Measurements from ENCODE around the gene ZGPAT. TPM values are rescaled to one million over a fixed set of nuclear protein-coding genes. Genes with fewer than 3 reads are reported as not detected.
A peak's percentile ranks its signal among the peaks of the same experiment; 100 is the strongest.

The ZGPAT gene
- total and polyA plus RNA-seq, 2 of the 13 experiments (the other 11 are each of a cell fraction or from before 2014, with no cell fraction given): 23.0 to 41.9 TPM

DNA sequence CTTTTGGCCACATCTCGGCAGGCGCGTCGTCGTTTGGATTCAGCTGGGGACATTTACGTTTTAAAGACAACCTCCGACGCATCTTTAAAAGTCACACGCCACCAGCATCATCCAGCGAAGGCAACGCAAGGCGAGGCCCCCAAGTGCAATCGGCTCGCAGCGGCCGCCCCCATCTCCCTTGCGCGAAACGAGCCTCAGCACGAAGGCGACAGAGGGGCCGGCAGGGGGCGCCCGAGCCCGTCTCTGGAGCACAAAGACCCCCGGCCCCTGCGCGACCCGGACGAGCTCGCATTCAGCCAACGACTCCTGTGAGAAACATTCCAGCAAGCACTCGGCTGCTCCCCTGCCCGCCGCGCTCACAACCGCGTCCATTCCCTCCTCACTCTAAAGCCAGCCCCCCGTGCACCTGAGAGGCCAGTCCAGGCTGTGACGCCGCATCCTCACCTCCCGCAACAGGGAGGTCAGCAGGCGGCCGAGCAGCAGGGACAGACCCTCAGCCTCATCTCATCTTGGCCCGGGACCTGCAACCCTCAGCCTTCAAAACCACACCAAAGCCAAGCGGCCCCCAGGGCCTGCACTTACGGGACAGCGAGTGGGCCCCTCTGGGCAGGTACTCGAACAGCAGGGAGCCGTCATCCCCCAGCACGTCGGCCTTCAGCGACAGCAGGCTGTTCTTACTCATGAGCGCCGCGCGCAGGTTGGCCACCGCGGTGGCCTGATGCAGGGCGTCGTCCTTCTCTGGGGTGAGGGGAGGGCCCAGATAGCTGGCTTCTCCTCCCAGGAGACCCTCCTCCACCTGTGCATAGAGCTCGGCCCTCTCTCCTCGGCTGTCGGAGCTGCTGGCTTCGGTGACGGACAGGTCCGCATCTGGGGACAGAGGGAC, 67.5 kb downstream of the ZGPAT start (continued):
- TF ChIP-seq, protein P1, sequence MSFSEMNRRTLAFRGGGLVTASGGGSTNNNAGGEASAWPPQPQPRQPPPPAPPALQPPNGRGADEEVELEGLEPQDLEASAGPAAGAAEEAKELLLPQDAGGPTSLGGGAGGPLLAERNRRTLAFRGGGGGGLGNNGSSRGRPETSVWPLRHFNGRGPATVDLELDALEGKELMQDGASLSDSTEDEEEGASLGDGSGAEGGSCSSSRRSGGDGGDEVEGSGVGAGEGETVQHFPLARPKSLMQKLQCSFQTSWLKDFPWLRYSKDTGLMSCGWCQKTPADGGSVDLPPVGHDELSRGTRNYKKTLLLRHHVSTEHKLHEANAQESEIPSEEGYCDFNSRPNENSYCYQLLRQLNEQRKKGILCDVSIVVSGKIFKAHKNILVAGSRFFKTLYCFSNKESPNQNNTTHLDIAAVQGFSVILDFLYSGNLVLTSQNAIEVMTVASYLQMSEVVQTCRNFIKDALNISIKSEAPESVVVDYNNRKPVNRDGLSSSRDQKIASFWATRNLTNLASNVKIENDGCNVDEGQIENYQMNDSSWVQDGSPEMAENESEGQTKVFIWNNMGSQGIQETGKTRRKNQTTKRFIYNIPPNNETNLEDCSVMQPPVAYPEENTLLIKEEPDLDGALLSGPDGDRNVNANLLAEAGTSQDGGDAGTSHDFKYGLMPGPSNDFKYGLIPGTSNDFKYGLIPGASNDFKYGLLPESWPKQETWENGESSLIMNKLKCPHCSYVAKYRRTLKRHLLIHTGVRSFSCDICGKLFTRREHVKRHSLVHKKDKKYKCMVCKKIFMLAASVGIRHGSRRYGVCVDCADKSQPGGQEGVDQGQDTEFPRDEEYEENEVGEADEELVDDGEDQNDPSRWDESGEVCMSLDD (CRISPR knock-in tag; IDR thresholded peaks at IDR 0.05; ENCODE audit: borderline replicate concordance): no peak
- TF ChIP-seq, protein P2, sequence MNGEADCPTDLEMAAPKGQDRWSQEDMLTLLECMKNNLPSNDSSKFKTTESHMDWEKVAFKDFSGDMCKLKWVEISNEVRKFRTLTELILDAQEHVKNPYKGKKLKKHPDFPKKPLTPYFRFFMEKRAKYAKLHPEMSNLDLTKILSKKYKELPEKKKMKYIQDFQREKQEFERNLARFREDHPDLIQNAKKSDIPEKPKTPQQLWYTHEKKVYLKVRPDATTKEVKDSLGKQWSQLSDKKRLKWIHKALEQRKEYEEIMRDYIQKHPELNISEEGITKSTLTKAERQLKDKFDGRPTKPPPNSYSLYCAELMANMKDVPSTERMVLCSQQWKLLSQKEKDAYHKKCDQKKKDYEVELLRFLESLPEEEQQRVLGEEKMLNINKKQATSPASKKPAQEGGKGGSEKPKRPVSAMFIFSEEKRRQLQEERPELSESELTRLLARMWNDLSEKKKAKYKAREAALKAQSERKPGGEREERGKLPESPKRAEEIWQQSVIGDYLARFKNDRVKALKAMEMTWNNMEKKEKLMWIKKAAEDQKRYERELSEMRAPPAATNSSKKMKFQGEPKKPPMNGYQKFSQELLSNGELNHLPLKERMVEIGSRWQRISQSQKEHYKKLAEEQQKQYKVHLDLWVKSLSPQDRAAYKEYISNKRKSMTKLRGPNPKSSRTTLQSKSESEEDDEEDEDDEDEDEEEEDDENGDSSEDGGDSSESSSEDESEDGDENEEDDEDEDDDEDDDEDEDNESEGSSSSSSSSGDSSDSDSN (CRISPR knock-in tag; IDR thresholded peaks at IDR 0.05): no peak
- TF ChIP-seq, protein P3, sequence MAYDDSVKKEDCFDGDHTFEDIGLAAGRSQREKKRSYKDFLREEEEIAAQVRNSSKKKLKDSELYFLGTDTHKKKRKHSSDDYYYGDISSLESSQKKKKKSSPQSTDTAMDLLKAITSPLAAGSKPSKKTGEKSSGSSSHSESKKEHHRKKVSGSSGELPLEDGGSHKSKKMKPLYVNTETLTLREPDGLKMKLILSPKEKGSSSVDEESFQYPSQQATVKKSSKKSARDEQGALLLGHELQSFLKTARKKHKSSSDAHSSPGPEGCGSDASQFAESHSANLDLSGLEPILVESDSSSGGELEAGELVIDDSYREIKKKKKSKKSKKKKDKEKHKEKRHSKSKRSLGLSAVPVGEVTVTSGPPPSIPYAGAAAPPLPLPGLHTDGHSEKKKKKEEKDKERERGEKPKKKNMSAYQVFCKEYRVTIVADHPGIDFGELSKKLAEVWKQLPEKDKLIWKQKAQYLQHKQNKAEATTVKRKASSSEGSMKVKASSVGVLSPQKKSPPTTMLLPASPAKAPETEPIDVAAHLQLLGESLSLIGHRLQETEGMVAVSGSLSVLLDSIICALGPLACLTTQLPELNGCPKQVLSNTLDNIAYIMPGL (CRISPR knock-in tag; IDR thresholded peaks at IDR 0.05; ENCODE audit: borderline replicate concordance in 1 of 2, low read depth in 1 of 2): peak in 1 of 2 experiments; percentile 48; a peak in 2 of 4 replicates
- TF ChIP-seq ZNF614 (CRISPR knock-in tag; IDR thresholded peaks at IDR 0.05; ENCODE audit: borderline replicate concordance) (no peak), ZNF205 (CRISPR knock-in tag; IDR thresholded peaks at IDR 0.05) (no peak), HNRNPUL1 (IDR thresholded peaks at IDR 0.05; ENCODE audit: low read depth, low read length) (no peak), ISL2 (CRISPR knock-in tag; IDR thresholded peaks at IDR 0.05) (no peak), FOSL1 (CRISPR knock-in tag; IDR thresholded peaks at IDR 0.05; ENCODE audit: borderline replicate concordance) (no peak), CCDC6 (CRISPR knock-in tag; IDR thresholded peaks at IDR 0.05) (no peak), JUN (CRISPR knock-in tag; IDR thresholded peaks at IDR 0.05) (no peak), POLR2G (IDR thresholded peaks at IDR 0.05; ENCODE audit: low read depth, low read length) (no peak)
- TF ChIP-seq, protein P4, sequence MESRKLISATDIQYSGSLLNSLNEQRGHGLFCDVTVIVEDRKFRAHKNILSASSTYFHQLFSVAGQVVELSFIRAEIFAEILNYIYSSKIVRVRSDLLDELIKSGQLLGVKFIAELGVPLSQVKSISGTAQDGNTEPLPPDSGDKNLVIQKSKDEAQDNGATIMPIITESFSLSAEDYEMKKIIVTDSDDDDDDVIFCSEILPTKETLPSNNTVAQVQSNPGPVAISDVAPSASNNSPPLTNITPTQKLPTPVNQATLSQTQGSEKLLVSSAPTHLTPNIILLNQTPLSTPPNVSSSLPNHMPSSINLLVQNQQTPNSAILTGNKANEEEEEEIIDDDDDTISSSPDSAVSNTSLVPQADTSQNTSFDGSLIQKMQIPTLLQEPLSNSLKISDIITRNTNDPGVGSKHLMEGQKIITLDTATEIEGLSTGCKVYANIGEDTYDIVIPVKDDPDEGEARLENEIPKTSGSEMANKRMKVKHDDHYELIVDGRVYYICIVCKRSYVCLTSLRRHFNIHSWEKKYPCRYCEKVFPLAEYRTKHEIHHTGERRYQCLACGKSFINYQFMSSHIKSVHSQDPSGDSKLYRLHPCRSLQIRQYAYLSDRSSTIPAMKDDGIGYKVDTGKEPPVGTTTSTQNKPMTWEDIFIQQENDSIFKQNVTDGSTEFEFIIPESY (CRISPR knock-in tag; IDR thresholded peaks at IDR 0.05): peak; percentile 100
- TF ChIP-seq, protein P5, sequence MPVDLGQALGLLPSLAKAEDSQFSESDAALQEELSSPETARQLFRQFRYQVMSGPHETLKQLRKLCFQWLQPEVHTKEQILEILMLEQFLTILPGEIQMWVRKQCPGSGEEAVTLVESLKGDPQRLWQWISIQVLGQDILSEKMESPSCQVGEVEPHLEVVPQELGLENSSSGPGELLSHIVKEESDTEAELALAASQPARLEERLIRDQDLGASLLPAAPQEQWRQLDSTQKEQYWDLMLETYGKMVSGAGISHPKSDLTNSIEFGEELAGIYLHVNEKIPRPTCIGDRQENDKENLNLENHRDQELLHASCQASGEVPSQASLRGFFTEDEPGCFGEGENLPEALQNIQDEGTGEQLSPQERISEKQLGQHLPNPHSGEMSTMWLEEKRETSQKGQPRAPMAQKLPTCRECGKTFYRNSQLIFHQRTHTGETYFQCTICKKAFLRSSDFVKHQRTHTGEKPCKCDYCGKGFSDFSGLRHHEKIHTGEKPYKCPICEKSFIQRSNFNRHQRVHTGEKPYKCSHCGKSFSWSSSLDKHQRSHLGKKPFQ (CRISPR knock-in tag; IDR thresholded peaks at IDR 0.05; ENCODE audit: insufficient replicate concordance): no peak
